Left kidney (tissue), 2 donors: Measurements from ENCODE around the gene SEPTIN6. TPM values are rescaled to one million over a fixed set of nuclear protein-coding genes. Genes with fewer than 3 reads are reported as not detected.

ENCODE experiments used
- DNase-seq: peaks from one replicate; pipeline ENCODE4 v3.0.0-alpha.2; 2013
- polyA plus RNA-seq: library from polyadenylated mRNA; unstranded; fragments of 120-200 nt; gene quantifications from one replicate; pipeline ENCODE4 v1.2.1, GENCODE V29; 2013; ENCODE audit not compliant: insufficient read length

SEPTIN6 gene
- polyA plus RNA-seq, 1 donor = 81.2 TPM

DNA sequence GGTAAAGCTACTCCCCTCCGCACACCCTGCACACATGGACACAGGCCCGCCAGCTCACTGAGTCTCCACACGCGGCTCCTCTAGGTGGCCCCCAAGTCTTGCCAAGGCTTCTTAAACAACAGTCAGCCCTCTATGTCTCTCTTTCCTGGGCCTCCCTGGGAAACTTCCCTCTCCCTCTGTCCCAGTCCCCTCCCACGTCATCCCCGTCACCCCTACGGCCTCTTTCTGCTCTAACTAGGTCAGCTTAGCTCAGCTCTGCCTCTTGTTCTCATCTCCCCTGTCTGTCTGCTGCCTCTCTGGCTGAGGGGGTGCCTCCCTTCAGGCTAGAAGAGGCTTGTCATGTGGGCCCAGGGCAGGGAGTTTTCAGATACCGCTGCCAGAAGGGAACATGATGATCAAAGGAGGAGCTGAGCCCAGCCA, 38.8 kb downstream of the SEPTIN6 start:
- DNase-seq = no peak

DNA sequence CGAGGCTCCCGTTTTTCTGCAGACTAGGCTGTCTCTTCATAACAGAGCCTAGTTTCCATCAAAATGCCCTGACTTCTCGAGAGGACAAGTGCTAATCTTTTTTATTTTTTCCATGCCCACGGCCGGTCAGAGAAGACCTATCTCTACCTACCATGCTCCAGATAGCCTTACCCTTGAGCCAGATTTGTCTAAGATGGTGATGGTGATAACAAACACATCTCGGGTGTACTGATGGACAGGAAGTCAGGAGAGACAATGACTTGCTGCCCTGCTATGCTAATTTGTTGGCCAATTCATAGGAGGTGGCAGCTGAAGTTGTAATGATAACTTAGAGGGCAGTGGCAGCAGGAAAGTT, 44.6 kb downstream of the SEPTIN6 start:
- DNase-seq = no peak

DNA sequence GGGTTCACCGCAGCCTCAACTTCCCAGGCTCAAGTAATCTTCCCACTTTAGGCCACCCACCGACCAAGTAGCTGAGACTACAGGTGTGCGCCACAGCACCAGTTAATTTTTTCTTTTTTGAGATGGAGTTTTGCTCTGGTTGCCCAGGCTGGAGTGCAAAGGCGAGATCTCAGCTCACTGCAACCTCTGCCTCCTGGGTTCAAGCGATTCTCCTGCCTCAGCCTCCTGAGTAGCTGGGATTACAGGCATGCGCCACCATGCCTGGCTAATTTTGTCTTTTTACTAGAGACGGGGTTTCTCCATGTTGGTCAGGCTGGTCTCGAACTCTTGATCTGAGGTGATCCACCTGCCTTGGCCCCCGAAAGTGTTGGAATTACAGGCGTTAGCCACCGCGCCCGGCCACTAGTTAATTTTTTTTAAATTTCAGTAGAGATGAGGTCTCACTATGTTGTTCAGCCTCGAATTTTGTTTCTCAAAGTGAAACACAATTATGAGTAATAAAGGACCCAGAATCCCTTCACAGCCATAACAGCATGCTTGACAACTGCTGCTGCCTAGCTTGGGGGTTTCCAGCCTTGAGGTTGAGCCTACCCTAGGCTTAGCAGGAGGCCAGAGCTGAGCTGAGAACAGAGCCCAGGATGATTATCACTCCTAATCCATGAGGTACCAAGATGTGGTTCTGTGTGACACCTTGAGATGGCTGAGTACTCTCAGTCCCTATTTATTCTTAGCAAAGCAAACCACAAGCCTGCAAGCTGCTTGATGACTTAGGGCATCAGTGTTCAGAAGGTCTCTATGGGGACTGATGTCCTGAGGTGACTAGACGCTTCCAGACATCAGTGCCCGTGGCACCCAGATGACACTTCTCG, 45.2 kb downstream of the SEPTIN6 start:
- DNase-seq = no peak

DNA sequence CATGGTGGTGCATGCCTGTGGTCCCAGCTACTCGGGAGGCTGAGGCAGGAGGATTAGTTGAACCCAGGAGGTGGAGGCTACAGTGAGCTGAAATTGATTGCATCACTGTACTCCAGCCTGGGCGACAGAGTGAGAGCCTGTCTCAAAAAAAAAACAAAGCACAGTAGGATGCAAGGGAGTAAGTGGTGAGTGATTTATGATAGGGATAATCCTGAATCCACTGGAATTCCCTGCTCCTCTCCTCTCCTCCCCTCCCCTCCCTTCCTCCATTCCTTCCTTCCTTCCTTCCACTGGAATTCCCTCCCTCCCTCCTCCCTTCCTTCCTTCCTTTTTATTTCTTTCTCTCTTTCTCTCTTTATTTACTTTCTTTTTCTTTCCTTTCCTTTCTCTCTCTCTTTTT, 45.9 kb downstream of the SEPTIN6 start:
- DNase-seq = no peak

DNA sequence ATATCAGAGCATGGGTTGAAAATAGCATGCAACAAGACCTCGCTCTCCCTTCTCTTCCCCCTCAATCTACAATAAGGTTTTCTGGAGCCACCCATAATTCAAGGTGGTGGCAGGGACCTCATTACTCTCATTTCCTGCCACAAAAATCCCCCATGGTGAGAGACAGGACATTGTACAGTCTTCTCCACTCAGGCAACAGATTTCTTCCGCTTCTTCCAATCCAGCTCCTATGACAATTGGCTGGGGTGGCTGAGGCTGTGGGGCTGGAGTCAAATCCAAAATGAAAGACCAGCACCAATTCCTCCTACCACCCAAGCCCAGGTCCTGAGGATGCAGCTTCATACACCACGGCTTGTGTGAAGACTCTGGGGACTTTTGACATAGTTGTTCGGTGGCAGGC, 46.5 kb downstream of the SEPTIN6 start:
- no peak for DNase-seq

DNA sequence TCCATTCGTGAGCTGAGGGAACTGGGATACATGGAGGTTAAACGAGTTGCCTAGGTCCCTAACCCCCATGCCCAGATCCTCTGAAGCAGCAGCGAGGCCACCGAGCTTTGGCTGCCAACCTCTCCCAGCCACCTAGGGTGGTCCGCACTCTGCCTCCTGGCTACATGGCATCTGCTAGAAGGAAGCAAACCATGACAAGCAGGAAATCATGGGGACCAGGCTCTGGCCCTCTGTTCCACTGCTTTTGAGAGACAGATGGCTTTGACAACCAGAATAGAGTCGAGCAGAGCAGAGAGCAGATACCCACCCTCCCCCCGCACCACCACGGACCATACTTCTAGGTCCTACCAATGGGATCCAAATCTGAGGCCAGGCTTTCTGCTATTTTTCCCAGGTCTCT, 49.3 kb downstream of the SEPTIN6 start:
- no peak for DNase-seq

Other genes starting within 250 kb of the SEPTIN6 start
- 340 TPM for gene SLC25A5, start 224.7 kb downstream of the SEPTIN6 start, polyA plus RNA-seq
- 36.9 TPM for gene STEEP1, start 127.8 kb downstream of the SEPTIN6 start, polyA plus RNA-seq
- gene UBE2A, start 118.6 kb downstream of the SEPTIN6 start, polyA plus RNA-seq = 104 TPM
- 16.6 TPM for gene NKRF, start 86.7 kb downstream of the SEPTIN6 start, polyA plus RNA-seq
- gene SOWAHD, start 65.4 kb upstream of the SEPTIN6 start, polyA plus RNA-seq = 0.38 TPM
- 2,143 TPM for gene RPL39, start 98.5 kb upstream of the SEPTIN6 start, polyA plus RNA-seq
- 41.7 TPM for gene UPF3B, start 159.8 kb upstream of the SEPTIN6 start, polyA plus RNA-seq
- 10.9 TPM for gene RNF113A, start 178.6 kb upstream of the SEPTIN6 start, polyA plus RNA-seq
- gene NDUFA1, start 178.7 kb upstream of the SEPTIN6 start, polyA plus RNA-seq = 127 TPM
- gene AKAP14, start 202.7 kb upstream of the SEPTIN6 start, polyA plus RNA-seq = 0.55 TPM